Measurements from ENCODE around the gene PMIS2. TPM values are rescaled to one million over a fixed set of nuclear protein-coding genes. Genes with fewer than 3 reads are reported as not detected.

PMIS2 gene
- total RNA-seq, 1 donor from 2014 or later = not detected

DNA sequence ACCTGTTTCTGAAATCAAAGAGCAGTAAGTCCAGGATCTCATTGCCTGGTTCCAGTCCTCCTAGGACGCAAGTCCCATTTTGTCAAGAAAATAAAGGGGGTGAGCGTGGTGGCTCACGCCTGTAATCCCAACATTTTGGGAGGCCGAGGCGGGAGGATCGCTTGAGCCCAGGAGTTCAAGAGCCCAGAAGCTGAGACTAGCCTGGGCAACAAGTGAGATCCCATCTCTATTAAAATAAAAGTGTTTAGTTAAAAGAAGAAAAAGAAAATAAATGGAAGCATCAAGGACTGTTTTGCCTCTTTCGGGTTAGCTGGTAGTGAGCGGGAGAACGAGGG is 26.2 kb downstream of the PMIS2 start:
- FAIRE-seq = no peak
- Histone ChIP-seq H3K27me3 (ENCODE audit: insufficient read depth, low read length) (peaks cover 2% of the 10 kb centered on the region), H3K36me3 (ENCODE audit: insufficient read depth, low read length) (no peaks in the 10 kb centered on the region), H2AFZ (ENCODE audit: low read depth, low read length) (peak overlapping the region; percentile 90), H3K27ac (ENCODE audit: low read depth, low read length) (no peak overlapping the region), H3K4me3 (ENCODE audit: insufficient read depth, low read depth, low read length) (peak overlapping the region; percentile 77), H4K20me1 (ENCODE audit: insufficient read depth, low read length) (no peaks in the 10 kb centered on the region), H3K79me2 (ENCODE audit: insufficient read depth, low read length) (peaks cover 2% of the 10 kb centered on the region), H3K4me2 (ENCODE audit: low read length) (peak overlapping the region; percentile 92), H3K9ac (ENCODE audit: low read length) (peak overlapping the region; percentile 86), H3K9me3 (ENCODE audit: insufficient read depth, low read depth, low read length) (peaks cover 3% of the 10 kb centered on the region), H3K4me1 (ENCODE audit: insufficient read depth, low read length) (no peaks in the 10 kb centered on the region)
- Mint-ChIP-seq H3K27me3 (ENCODE audit: low read depth, unreplicated experiment) (peaks cover 15% of the 10 kb centered on the region), H3K27ac (ENCODE audit: unreplicated experiment) (peak overlapping the region; percentile 75), H3K4me1 (ENCODE audit: low read depth, unreplicated experiment) (no peaks in the 10 kb centered on the region), H3K36me3 (ENCODE audit: low read depth, unreplicated experiment) (peaks cover 3% of the 10 kb centered on the region), H3K9me3 (ENCODE audit: unreplicated experiment) (peaks cover 16% of the 10 kb centered on the region), H3K4me3 (ENCODE audit: unreplicated experiment) (peak overlapping the region; percentile 82)
- DNase-seq (ENCODE audit: low read depth) = no peak
- no peak for TF ChIP-seq EZH2 (IDR thresholded peaks at IDR 0.05; ENCODE audit: insufficient read depth, low read length)

- peak within 1 kb of the TSS; percentile 75 for H3K27ac Mint-ChIP-seq (ENCODE audit: unreplicated experiment)
- H3K36me3 Mint-ChIP-seq (ENCODE audit: low read depth, unreplicated experiment) = peaks cover 3% of the 10 kb centered on the region
- no peaks in the 10 kb centered on the region for H3K4me1 Mint-ChIP-seq (ENCODE audit: low read depth, unreplicated experiment)
These were observed 26.8 kb downstream of the PMIS2 start, which contains the start of gene HAUS5 for GRCh38 chr19:35612559-35613321. TSS of gene HAUS5 (plus strand) at chr19:35612735. CDS start at chr19:35612795, 60 bp downstream.

GRCh38 chr19:35613574-35613973 is 27.6 kb downstream of the PMIS2 start:
- Histone ChIP-seq H3K36me3 (ENCODE audit: insufficient read depth, low read length) (no peaks in the 10 kb centered on the region), H3K27ac (ENCODE audit: low read depth, low read length) (no peak overlapping the region), H4K20me1 (ENCODE audit: insufficient read depth, low read length) (no peaks in the 10 kb centered on the region), H2AFZ (ENCODE audit: low read depth, low read length) (no peak overlapping the region), H3K9me3 (ENCODE audit: insufficient read depth, low read depth, low read length) (no peaks in the 10 kb centered on the region), H3K9ac (ENCODE audit: low read length) (no peak overlapping the region), H3K4me1 (ENCODE audit: insufficient read depth, low read length) (no peaks in the 10 kb centered on the region), H3K4me2 (ENCODE audit: low read length) (peak overlapping the region; percentile 92), H3K4me3 (ENCODE audit: insufficient read depth, low read depth, low read length) (no peak overlapping the region), H3K79me2 (ENCODE audit: insufficient read depth, low read length) (peaks cover 2% of the 10 kb centered on the region), H3K27me3 (ENCODE audit: insufficient read depth, low read length) (no peaks in the 10 kb centered on the region)
- Mint-ChIP-seq H3K4me1 (ENCODE audit: low read depth, unreplicated experiment) (no peaks in the 10 kb centered on the region), H3K36me3 (ENCODE audit: low read depth, unreplicated experiment) (peaks cover 2% of the 10 kb centered on the region), H3K4me3 (ENCODE audit: unreplicated experiment) (peak overlapping the region; percentile 82), H3K27ac (ENCODE audit: unreplicated experiment) (no peak overlapping the region), H3K27me3 (ENCODE audit: low read depth, unreplicated experiment) (peaks cover 14% of the 10 kb centered on the region), H3K9me3 (ENCODE audit: unreplicated experiment) (peaks cover 4% of the 10 kb centered on the region)
- no peak for FAIRE-seq
- TF ChIP-seq EZH2 (IDR thresholded peaks at IDR 0.05; ENCODE audit: insufficient read depth, low read length) = no peak
- no peak for TF ChIP-seq CTCF (IDR thresholded peaks at IDR 0.05; ENCODE audit: insufficient read depth, low read depth, low read length)
- no peak for DNase-seq (ENCODE audit: low read depth)

More at GRCh38 chr19:35612559-35613321, 26.8 kb downstream of the PMIS2 start, which contains the start of gene HAUS5:
- no peaks in the 10 kb centered on the region for H3K4me1 ChIP-seq (ENCODE audit: insufficient read depth, low read length)
- H3K27me3 ChIP-seq (ENCODE audit: insufficient read depth, low read length) = peaks cover 2% of the 10 kb centered on the region
- no peaks in the 10 kb centered on the region for H3K36me3 ChIP-seq (ENCODE audit: insufficient read depth, low read length)
- peak within 1 kb of the TSS; percentile 92 for H3K4me2 ChIP-seq (ENCODE audit: low read length)
- H3K9ac ChIP-seq (ENCODE audit: low read length) = peak within 1 kb of the TSS; percentile 86
- peaks cover 2% of the 10 kb centered on the region for H3K79me2 ChIP-seq (ENCODE audit: insufficient read depth, low read length)
- FAIRE-seq (no peak), DNase-seq (ENCODE audit: low read depth) (peak; percentile 71)
- TF ChIP-seq EZH2 (IDR thresholded peaks at IDR 0.05; ENCODE audit: insufficient read depth, low read length) = no peak
- TF ChIP-seq CTCF (IDR thresholded peaks at IDR 0.05; ENCODE audit: insufficient read depth, low read depth, low read length) = no peak
- peak within 1 kb of the TSS; percentile 90 for H2AFZ ChIP-seq (ENCODE audit: low read depth, low read length)
- H3K27ac ChIP-seq (ENCODE audit: low read depth, low read length) = peak within 1 kb of the TSS; percentile 63
- no peaks in the 10 kb centered on the region for H3K9me3 ChIP-seq (ENCODE audit: insufficient read depth, low read depth, low read length)
- no peaks in the 10 kb centered on the region for H4K20me1 ChIP-seq (ENCODE audit: insufficient read depth, low read length)
- Mint-ChIP-seq H3K4me3 (ENCODE audit: unreplicated experiment) (peak within 1 kb of the TSS; percentile 82), H3K9me3 (ENCODE audit: unreplicated experiment) (peaks cover 10% of the 10 kb centered on the region), H3K27me3 (ENCODE audit: low read depth, unreplicated experiment) (peaks cover 15% of the 10 kb centered on the region)
- H3K4me3 ChIP-seq (ENCODE audit: insufficient read depth, low read depth, low read length) = peak within 1 kb of the TSS; percentile 77
